Uterus (tissue), 2 donors: ENCODE data around the gene MTUS2.

Source experiments
- POLR2A ChIP-seq, 2 donors: fragments of 450-650 bp; IDR thresholded peaks; one replicate each; pipeline ENCODE4 v1.6.1; 2016; ENCODE audit warnings: antibody characterized with exemption in 2 of 2, mild to moderate bottlenecking in 1 of 2, moderate library complexity in 1 of 2
- TF ChIP-seq, protein P1 (sequence below), 4 experiments: fragments of 200-600 bp in 2 of 4; fragments of 450-650 bp in 2 of 4; sonication (generic) in 2 of 4; IDR thresholded peaks; one replicate each; pipeline ENCODE4 v1.5.1; 2016 to 2019; ENCODE audit warnings: antibody characterized with exemption in 4 of 4, mild to moderate bottlenecking in 2 of 4, moderate library complexity in 1 of 4

DNA sequence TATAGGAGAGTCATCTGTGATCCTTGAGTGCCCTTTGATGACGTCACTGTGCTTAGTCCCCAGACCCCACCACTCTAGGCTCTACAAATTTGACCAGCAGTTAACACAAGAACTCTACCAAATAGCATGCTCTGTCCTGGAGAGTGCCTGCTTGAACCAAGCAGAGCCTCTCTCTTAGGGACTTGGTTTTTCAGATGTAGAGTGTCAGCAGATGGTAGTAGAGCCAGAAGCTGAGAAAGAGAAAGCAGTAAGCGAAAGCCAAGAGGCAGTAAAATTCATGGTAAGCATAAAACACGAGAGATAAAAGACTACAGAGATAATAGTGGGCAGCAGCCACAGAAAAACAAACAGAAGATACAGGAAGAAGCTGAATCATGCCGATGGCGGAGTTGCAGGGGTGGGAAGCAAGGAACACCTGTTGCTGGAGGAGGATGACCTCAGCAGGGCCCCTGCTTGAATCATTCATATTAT, 582.1 kb downstream of the MTUS2 start:
- TF ChIP-seq, protein P1, sequence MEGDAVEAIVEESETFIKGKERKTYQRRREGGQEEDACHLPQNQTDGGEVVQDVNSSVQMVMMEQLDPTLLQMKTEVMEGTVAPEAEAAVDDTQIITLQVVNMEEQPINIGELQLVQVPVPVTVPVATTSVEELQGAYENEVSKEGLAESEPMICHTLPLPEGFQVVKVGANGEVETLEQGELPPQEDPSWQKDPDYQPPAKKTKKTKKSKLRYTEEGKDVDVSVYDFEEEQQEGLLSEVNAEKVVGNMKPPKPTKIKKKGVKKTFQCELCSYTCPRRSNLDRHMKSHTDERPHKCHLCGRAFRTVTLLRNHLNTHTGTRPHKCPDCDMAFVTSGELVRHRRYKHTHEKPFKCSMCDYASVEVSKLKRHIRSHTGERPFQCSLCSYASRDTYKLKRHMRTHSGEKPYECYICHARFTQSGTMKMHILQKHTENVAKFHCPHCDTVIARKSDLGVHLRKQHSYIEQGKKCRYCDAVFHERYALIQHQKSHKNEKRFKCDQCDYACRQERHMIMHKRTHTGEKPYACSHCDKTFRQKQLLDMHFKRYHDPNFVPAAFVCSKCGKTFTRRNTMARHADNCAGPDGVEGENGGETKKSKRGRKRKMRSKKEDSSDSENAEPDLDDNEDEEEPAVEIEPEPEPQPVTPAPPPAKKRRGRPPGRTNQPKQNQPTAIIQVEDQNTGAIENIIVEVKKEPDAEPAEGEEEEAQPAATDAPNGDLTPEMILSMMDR (IDR thresholded peaks at IDR 0.05) = peak in 1 of 4 experiments; percentile 19
- no peak for TF ChIP-seq POLR2A (IDR thresholded peaks at IDR 0.05)
